Activated CD8-positive, alpha-beta T cell treated with anti-CD3 and anti-CD28 coated beads for 36 hours (primary cell): ENCODE measurements around the gene COL13A1. TPM values are rescaled to one million over a fixed set of nuclear protein-coding genes. Genes with fewer than 3 reads are reported as not detected.

Experiments used
- ATAC-seq: fragments of 200-7000 bp; cut with Tn5 transposase; one replicate; pipeline ENCODE4 v1.10.0; 2021; ENCODE audit warnings: mild to moderate bottlenecking, moderate library complexity
- CTCF ChIA-PET: fragments of 350-600 bp; sonication (Branson Sonifier 250); formaldehyde crosslinking; loops from one replicate; lab custom pipeline; 2021; ENCODE audit warnings: antibody characterized with exemption; lab: Charles Lee
- POLR2A ChIA-PET: fragments of 350-600 bp; sonication (Branson Sonifier 250); formaldehyde crosslinking; loops from one replicate; lab custom pipeline; 2021; ENCODE audit warnings: antibody characterized with exemption; lab: Charles Lee
- DNase-seq: peaks from one replicate; pipeline ENCODE4 v3.0.0-alpha.2; 2020
- H3K27ac Mint-ChIP-seq: one replicate; pipeline ENCODE4 v1.8.0; 2021; ENCODE audit warnings: mild to moderate bottlenecking, mixed read lengths
- H3K27me3 Mint-ChIP-seq: one replicate; pipeline ENCODE4 v1.8.0; 2021; ENCODE audit warnings: mixed read lengths
- H3K36me3 Mint-ChIP-seq: one replicate; pipeline ENCODE4 v1.8.0; 2021; ENCODE audit warnings: low read depth, mixed read lengths
- H3K4me1 Mint-ChIP-seq: one replicate; pipeline ENCODE4 v1.8.0; 2021; ENCODE audit warnings: low read depth, mixed read lengths
- H3K4me3 Mint-ChIP-seq: one replicate; pipeline ENCODE4 v1.8.0; 2021; ENCODE audit warnings: mild to moderate bottlenecking, moderate library complexity, mixed read lengths
- H3K9me3 Mint-ChIP-seq: one replicate; pipeline ENCODE4 v1.8.0; 2021; ENCODE audit warnings: mixed read lengths
- CTCF ChIP-seq: fragments of 200-600 bp; IDR thresholded peaks from one replicate; pipeline ENCODE4 v1.8.0; 2022; ENCODE audit warnings: antibody characterized with exemption, mild to moderate bottlenecking
- intact Hi-C: fragments of 100-400 bp; cut with micrococcal nuclease; formaldehyde crosslinking; loops from one replicate; pipeline ENCODE4 v1.10.0; 2022
- total RNA-seq, 2 experiments: library from RNA; stranded (reverse); gene quantifications; one replicate each; pipeline ENCODE4 v1.2.3, GENCODE V29; 2021

COL13A1 gene
- total RNA-seq, 2 experiments from 2014 or later: not detected

GRCh38 chr10:69794673-69795072, 7.0 kb upstream of the COL13A1 start:
- peaks cover 27% of the 10 kb centered on the region for H3K27me3 Mint-ChIP-seq
- intact Hi-C loops: no loop called here
- H3K36me3 Mint-ChIP-seq: no peaks in the 10 kb centered on the region

GRCh38 chr10:69795242-69795934, 6.3 kb upstream of the COL13A1 start:
- DNase-seq (no peak), ATAC-seq (no peak)
- Mint-ChIP-seq H3K4me3 (no peak overlapping the region), H3K27ac (no peak overlapping the region), H3K27me3 (peaks cover 30% of the 10 kb centered on the region), H3K4me1 (peaks cover 4% of the 10 kb centered on the region), H3K9me3 (peaks cover 15% of the 10 kb centered on the region), H3K36me3 (no peaks in the 10 kb centered on the region)
- TF ChIP-seq CTCF: no peak
- POLR2A ChIA-PET: no interaction called here
- intact Hi-C loops: no loop called here
- CTCF ChIA-PET: interaction anchor here (3.0 kb wide), 1 partner anchor 119 kb away, joined by 8 read pairs; no protein-coding TSS in a partner anchor

More at GRCh38 chr10:69794673-69795072, 7.0 kb upstream of the COL13A1 start:
- CTCF ChIA-PET: interaction anchor here (3.0 kb wide), 1 partner anchor 120 kb away, joined by 8 read pairs; no protein-coding TSS in a partner anchor
- POLR2A ChIA-PET: interaction anchor here (1.4 kb wide), 1 partner anchor 11 kb away, joined by 3 read pairs; no protein-coding TSS in a partner anchor
- Mint-ChIP-seq H3K4me3 (no peak overlapping the region), H3K9me3 (peaks cover 15% of the 10 kb centered on the region), H3K27ac (no peak overlapping the region), H3K4me1 (peaks cover 4% of the 10 kb centered on the region)
- TF ChIP-seq CTCF: no peak
- ATAC-seq (no peak), DNase-seq (no peak)

DNA sequence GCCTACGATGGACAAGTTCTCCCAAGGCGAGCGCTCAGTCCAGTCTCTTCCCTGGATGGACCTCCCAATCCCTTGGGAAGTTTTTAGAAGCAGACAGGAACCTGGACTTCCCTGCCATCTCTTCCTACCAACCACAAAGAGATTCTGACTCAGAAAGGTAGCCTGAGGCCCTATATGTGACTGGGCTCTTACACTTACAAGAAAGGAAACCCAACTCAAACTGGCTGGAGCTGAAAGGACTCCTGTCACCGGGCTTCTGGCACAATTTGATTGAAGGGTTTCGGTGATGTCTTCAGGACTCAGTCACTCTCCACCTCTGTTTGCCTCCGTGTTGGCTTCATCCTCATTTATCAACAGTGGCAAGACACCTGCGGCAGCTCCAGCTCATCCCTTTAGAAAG, 3.7 kb upstream of the COL13A1 start:
- intact Hi-C loops: no loop called here
- peaks cover 8% of the 10 kb centered on the region for H3K4me1 Mint-ChIP-seq
- peaks cover 15% of the 10 kb centered on the region for H3K9me3 Mint-ChIP-seq
- DNase-seq (no peak), ATAC-seq (no peak)
- CTCF ChIA-PET: interaction anchor here (1.1 kb wide), 1 partner anchor 11 kb away, joined by 3 read pairs; no protein-coding TSS in a partner anchor
- H3K36me3 Mint-ChIP-seq: no peaks in the 10 kb centered on the region
- no peak for TF ChIP-seq CTCF
- no peak overlapping the region for H3K4me3 Mint-ChIP-seq
- peaks cover 44% of the 10 kb centered on the region for H3K27me3 Mint-ChIP-seq
- no peak overlapping the region for H3K27ac Mint-ChIP-seq
- POLR2A ChIA-PET: interaction anchor here (0.7 kb wide), 1 partner anchor 153 kb away, joined by 3 read pairs; no protein-coding TSS in a partner anchor

- POLR2A ChIA-PET: no interaction called here
- H3K4me3 Mint-ChIP-seq: no peak overlapping the region
- H3K27ac Mint-ChIP-seq: no peak overlapping the region
- H3K9me3 Mint-ChIP-seq: peaks cover 13% of the 10 kb centered on the region
- peak; percentile 61 for TF ChIP-seq CTCF
- CTCF ChIA-PET: interaction anchor here (1.0 to 2.9 kb wide), 9 partner anchors 9 to 114 kb away, joined by 3 to 19 read pairs (median 5); no protein-coding TSS in a partner anchor
- no peaks in the 10 kb centered on the region for H3K36me3 Mint-ChIP-seq
- DNase-seq (peak; percentile 24), ATAC-seq (no peak)
- H3K27me3 Mint-ChIP-seq: peaks cover 50% of the 10 kb centered on the region
- peaks cover 8% of the 10 kb centered on the region for H3K4me1 Mint-ChIP-seq
- intact Hi-C loops: no loop called here
These were observed 1.6 kb upstream of the COL13A1 start for GRCh38 chr10:69800109-69800508.

- peaks cover 50% of the 10 kb centered on the region for H3K27me3 Mint-ChIP-seq
- CTCF ChIA-PET: interaction anchor here (1.0 to 2.9 kb wide), 9 partner anchors 8 to 158 kb away, joined by 3 to 19 read pairs (median 4); no protein-coding TSS in a partner anchor
- intact Hi-C loops: no loop called here
- no peak overlapping the region for H3K4me3 Mint-ChIP-seq
- peaks cover 11% of the 10 kb centered on the region for H3K9me3 Mint-ChIP-seq
- no peak overlapping the region for H3K27ac Mint-ChIP-seq
- peaks cover 8% of the 10 kb centered on the region for H3K4me1 Mint-ChIP-seq
- no peak for ATAC-seq
- POLR2A ChIA-PET: no interaction called here
- DNase-seq: no peak
- no peaks in the 10 kb centered on the region for H3K36me3 Mint-ChIP-seq
- TF ChIP-seq CTCF: no peak
These were observed 1.0 kb upstream of the COL13A1 start for GRCh38 chr10:69800665-69801064.
